ENCODE results near the gene MRPL49. TPM values are rescaled to one million over a fixed set of nuclear protein-coding genes. Genes with fewer than 3 reads are reported as not detected.

MRPL49 gene
- total and polyA plus RNA-seq, 9 of the 15 experiments (the other 6 are each of a cell fraction or from before 2014, with no cell fraction given), result 74.3 to 132 (median 91.2) TPM

- TF ChIP-seq ZNF609 (CRISPR knock-in tag; IDR thresholded peaks at IDR 0.05; ENCODE audit: borderline replicate concordance) (peak; percentile 97; the same call in 1 of the 2 replicates), ZNF511 (CRISPR knock-in tag; IDR thresholded peaks at IDR 0.05) (0 out of 2 replicates have a peak, but pooled peaks have one; percentile 19), PRDM10 (IDR thresholded peaks at IDR 0.05; ENCODE audit: partially characterized antibody) (peak; percentile 66), ESRRA (IDR thresholded peaks at IDR 0.05; ENCODE audit: borderline replicate concordance, low read depth) (peak; percentile 56; the same call in 1 of the 2 replicates), GMEB1 (CRISPR knock-in tag; IDR thresholded peaks at IDR 0.05) (peak; percentile 93), HNRNPL (IDR thresholded peaks at IDR 0.05; ENCODE audit: low read depth, low read length) (0 out of 2 replicates have a peak, but pooled peaks have one; percentile 22), SIN3B (IDR thresholded peaks at IDR 0.05; ENCODE audit: low read depth) (peak; percentile 85), ZNF12 (CRISPR knock-in tag; IDR thresholded peaks at IDR 0.05) (peak; percentile 74; the same call in 1 of the 2 replicates), NFIC (IDR thresholded peaks at IDR 0.05) (0 out of 2 replicates have a peak, but pooled peaks have one; percentile 6), KDM1A (IDR thresholded peaks at IDR 0.05) (no peak), SP1 (CRISPR knock-in tag; IDR thresholded peaks at IDR 0.05) (peak; percentile 98), GABPB1 (CRISPR knock-in tag; IDR thresholded peaks at IDR 0.05) (peak; percentile 65; the same call in 1 of the 2 replicates), SPI1 (IDR thresholded peaks at IDR 0.05; ENCODE audit: borderline replicate concordance, low read depth, low read length) (peak; percentile 75), ELF1 (tag; IDR thresholded peaks at IDR 0.05) (peak; percentile 76), HCFC1 (IDR thresholded peaks at IDR 0.05; ENCODE audit: low read depth, low read length) (peak; percentile 85), EP400 (IDR thresholded peaks at IDR 0.05) (peak; percentile 97), BHLHE40 (IDR thresholded peaks at IDR 0.05; ENCODE audit: low read length) (peak; percentile 83)
These were observed at the start of gene MRPL49, which contains the start of gene FAU (continued) for GRCh38 chr11:65121865-65122696.
